IPS DF 6.9 (cell line): ENCODE data around the gene PROB1.

ENCODE experiments used
- DNase-seq: peaks from one replicate; pipeline ENCODE4 v3.0.0-alpha.2; 2013; ENCODE audit warnings: low read depth, low spot score
- H3K27ac ChIP-seq: one replicate; pipeline ENCODE4 v1.5.1; 2013; ENCODE audit warnings: low read length, control low read depth
- H3K27me3 ChIP-seq: 2 replicates; pipeline ENCODE4 v1.6.1; 2013; ENCODE audit warnings: mild to moderate bottlenecking, low read length; ENCODE audit not compliant: control insufficient read depth, insufficient read depth
- H3K36me3 ChIP-seq: 2 replicates; pipeline ENCODE4 v1.6.1; 2013; ENCODE audit warnings: low read length; ENCODE audit not compliant: control insufficient read depth, insufficient read depth
- H3K4me1 ChIP-seq: 2 replicates; pipeline ENCODE4 v1.6.1; 2013; ENCODE audit warnings: low read length; ENCODE audit not compliant: control insufficient read depth, insufficient read depth
- H3K4me3 ChIP-seq: 2 replicates; pipeline ENCODE4 v1.5.1; 2013; ENCODE audit warnings: mild to moderate bottlenecking, low read length
- H3K9me3 ChIP-seq: 2 replicates; pipeline ENCODE4 v1.6.1; 2013; ENCODE audit warnings: low read length, inconsistent platforms; ENCODE audit not compliant: control insufficient read depth, insufficient read depth
- WGBS: extraction: QIAGEN DNeasy Blood & Tissue Kit; methylation state at CpG from one replicate; pipeline ENCODE4 v1.1.7; 2013; ENCODE audit warnings: mixed read lengths, missing lambda C conversion rate; ENCODE audit not compliant: insufficient read length, insufficient coverage; 5-methylcytosine and 5-hydroxymethylcytosine counted together

Gene PROB1

GRCh38 chr5:139378941-139379361 lies 16.0 kb downstream of the PROB1 start:
- H3K9me3 ChIP-seq, result no peaks in the 10 kb centered on the region
- H3K27ac ChIP-seq, result no peak overlapping the region
- no CpG with 5 or more reads among the region's 13 CpGs for WGBS
- no peaks in the 10 kb centered on the region for H3K27me3 ChIP-seq
- no peaks in the 10 kb centered on the region for H3K4me1 ChIP-seq
- H3K36me3 ChIP-seq, result 0 out of 2 replicates have a peak, but pooled peaks cover 2% of the 10 kb centered on the region
- no peak for DNase-seq
- H3K4me3 ChIP-seq, result no peak overlapping the region

- Histone ChIP-seq H3K27me3 (no peaks in the 10 kb centered on the region), H3K4me3 (no peak overlapping the region), H3K9me3 (no peaks in the 10 kb centered on the region), H3K27ac (no peak overlapping the region), H3K4me1 (no peaks in the 10 kb centered on the region), H3K36me3 (0 out of 2 replicates have a peak, but pooled peaks cover 2% of the 10 kb centered on the region)
- WGBS, result no CpG with 5 or more reads among the region's 47 CpGs
- no peak for DNase-seq
Observed at GRCh38 chr5:139378101-139378825, 16.6 kb downstream of the PROB1 start.

GRCh38 chr5:139377226-139377625 lies 17.7 kb downstream of the PROB1 start:
- WGBS, result no CpG with 5 or more reads among the region's 3 CpGs
- Histone ChIP-seq H3K27ac (no peak overlapping the region), H3K27me3 (no peaks in the 10 kb centered on the region), H3K4me1 (no peaks in the 10 kb centered on the region), H3K4me3 (no peak overlapping the region), H3K9me3 (no peaks in the 10 kb centered on the region), H3K36me3 (0 out of 2 replicates have a peak, but pooled peaks cover 2% of the 10 kb centered on the region)
- no peak for DNase-seq

- no CpG with 5 or more reads among the region's 7 CpGs for WGBS
- no peak overlapping the region for H3K4me3 ChIP-seq
- H3K27ac ChIP-seq, result no peak overlapping the region
Observed at GRCh38 chr5:139376364-139376763, 18.5 kb downstream of the PROB1 start.

GRCh38 chr5:139374909-139375308 lies 20.0 kb downstream of the PROB1 start:
- no peaks in the 10 kb centered on the region for H3K4me1 ChIP-seq
- H3K27me3 ChIP-seq, result no peaks in the 10 kb centered on the region
- no peak overlapping the region for H3K4me3 ChIP-seq
- H3K9me3 ChIP-seq, result no peaks in the 10 kb centered on the region
- H3K36me3 ChIP-seq, result peaks cover 6% of the 10 kb centered on the region; the same call in 1 of the 2 replicates
- WGBS, result no CpG with 5 or more reads among the region's 2 CpGs
- no peak for DNase-seq
- H3K27ac ChIP-seq, result no peak overlapping the region

More at GRCh38 chr5:139376364-139376763, 18.5 kb downstream of the PROB1 start:
- Histone ChIP-seq H3K27me3 (no peaks in the 10 kb centered on the region), H3K9me3 (no peaks in the 10 kb centered on the region), H3K36me3 (peaks cover 4% of the 10 kb centered on the region; the same call in 1 of the 2 replicates), H3K4me1 (no peaks in the 10 kb centered on the region)
- DNase-seq, result no peak

- WGBS, result no CpG with 5 or more reads among the region's 7 CpGs
- Histone ChIP-seq H3K27ac (no peak overlapping the region), H3K9me3 (no peaks in the 10 kb centered on the region), H3K4me1 (no peaks in the 10 kb centered on the region), H3K4me3 (no peak overlapping the region), H3K36me3 (peaks cover 7% of the 10 kb centered on the region; the same call in 1 of the 2 replicates), H3K27me3 (no peaks in the 10 kb centered on the region)
- no peak for DNase-seq
Observed at GRCh38 chr5:139371482-139372435, 23.1 kb downstream of the PROB1 start.

GRCh38 chr5:139369181-139369580 lies 25.7 kb downstream of the PROB1 start:
- Histone ChIP-seq H3K4me1 (no peaks in the 10 kb centered on the region), H3K27ac (no peak overlapping the region), H3K9me3 (no peaks in the 10 kb centered on the region), H3K36me3 (peaks cover 16% of the 10 kb centered on the region; the same call in 1 of the 2 replicates), H3K27me3 (no peaks in the 10 kb centered on the region), H3K4me3 (no peak overlapping the region)
- no peak for DNase-seq
- WGBS, result no CpG with 5 or more reads among the region's 1 CpG

- WGBS, result no CpG with 5 or more reads among the region's 2 CpGs
- peaks cover 22% of the 10 kb centered on the region; the same call in 1 of the 2 replicates for H3K36me3 ChIP-seq
Observed at GRCh38 chr5:139368613-139369012, 26.3 kb downstream of the PROB1 start.

GRCh38 chr5:139364466-139364865 lies 30.4 kb downstream of the PROB1 start:
- no peak overlapping the region for H3K27ac ChIP-seq
- 100% methylated on average over 1 of the region's 2 CpGs for WGBS
- H3K4me3 ChIP-seq, result no peak overlapping the region
- no peak for DNase-seq
- H3K9me3 ChIP-seq, result no peaks in the 10 kb centered on the region
- H3K27me3 ChIP-seq, result no peaks in the 10 kb centered on the region; the same call in 1 of the 2 replicates
- H3K4me1 ChIP-seq, result no peaks in the 10 kb centered on the region
- peaks cover 20% of the 10 kb centered on the region; the same call in 1 of the 2 replicates for H3K36me3 ChIP-seq

More at GRCh38 chr5:139368613-139369012, 26.3 kb downstream of the PROB1 start:
- H3K9me3 ChIP-seq, result no peaks in the 10 kb centered on the region
- no peaks in the 10 kb centered on the region for H3K4me1 ChIP-seq
- H3K4me3 ChIP-seq, result no peak overlapping the region
- no peaks in the 10 kb centered on the region for H3K27me3 ChIP-seq
- no peak overlapping the region for H3K27ac ChIP-seq
- no peak for DNase-seq

GRCh38 chr5:139363937-139364336 lies 31.0 kb downstream of the PROB1 start:
- WGBS, result no CpG with 5 or more reads among the region's 2 CpGs
- Histone ChIP-seq H3K4me3 (no peak overlapping the region), H3K27me3 (no peaks in the 10 kb centered on the region; the same call in 1 of the 2 replicates), H3K27ac (no peak overlapping the region), H3K4me1 (no peaks in the 10 kb centered on the region), H3K36me3 (peaks cover 20% of the 10 kb centered on the region; the same call in 1 of the 2 replicates), H3K9me3 (no peaks in the 10 kb centered on the region)
- DNase-seq, result no peak
